SK-N-SH treated with all-trans-retinoic acid at 6 μM for 48 hours (cell line): Measurements from ENCODE around the gene SUCLA2.

Source experiments
- CREB5 ChIP-seq: fragments of 250-450 bp; sonication (Bioruptor Pico); IDR thresholded peaks from 2 replicates; pipeline ENCODE4 v1.5.1; 2020; ENCODE audit warnings: low read depth, mild to moderate bottlenecking, moderate library complexity
- PATZ1 ChIP-seq: fragments of 250-450 bp; sonication (Bioruptor Pico); IDR thresholded peaks from 2 replicates; pipeline ENCODE4 v1.8.0; 2020; ENCODE audit warnings: mild to moderate bottlenecking, moderate library complexity, borderline replicate concordance
- ZFP3 ChIP-seq: fragments of 250-450 bp; sonication (Bioruptor Pico); IDR thresholded peaks from 2 replicates; pipeline ENCODE4 v1.5.0; 2020; ENCODE audit warnings: mild to moderate bottlenecking, moderate library complexity
- ZNF70 ChIP-seq: fragments of 450-650 bp; formaldehyde crosslinking; IDR thresholded peaks from 2 replicates; pipeline ENCODE4 v1.5.0; 2020; ENCODE audit warnings: mild to moderate bottlenecking, moderate library complexity

- TF ChIP-seq PATZ1 (no peak), CREB5 (CRISPR knock-in tag) (no peak), ZNF70 (CRISPR knock-in tag) (no peak), ZFP3 (CRISPR knock-in tag) (no peak)
These were observed 41.4 kb downstream of the SUCLA2 start for GRCh38 chr13:47959468-47960247.
